DOHH2 (cell line): Measurements from ENCODE around the gene ATXN7.
A peak's percentile ranks its signal among the peaks of the same experiment; 100 is the strongest.

ENCODE experiments used
- H3F3A ChIP-seq: fragments of 200-600 bp; sonication (generic), shearing (Covaris generic); 2 replicates; pipeline ENCODE4 v1.6.0; 2016; ENCODE audit warnings: antibody characterized with exemption, mild to moderate bottlenecking; ENCODE audit not compliant: control insufficient read depth, insufficient read depth
- H3K27ac ChIP-seq: fragments of 200-600 bp; sonication (generic); 2 replicates; pipeline ENCODE4 v1.5.1; 2014; ENCODE audit warnings: low read depth, mild to moderate bottlenecking, low read length, moderate library complexity
- H3K27me3 ChIP-seq: fragments of 200-600 bp; sonication (generic); 2 replicates; pipeline ENCODE4 v1.6.1; 2014; ENCODE audit warnings: mild to moderate bottlenecking, low read length, mixed read lengths; ENCODE audit not compliant: control insufficient read depth
- H3K36me3 ChIP-seq: fragments of 200-600 bp; sonication (generic); 2 replicates; pipeline ENCODE4 v1.6.1; 2014; ENCODE audit warnings: mild to moderate bottlenecking, low read length, moderate library complexity, mixed read lengths; ENCODE audit not compliant: control insufficient read depth
- H3K4me1 ChIP-seq: fragments of 200-600 bp; sonication (generic); 2 replicates; pipeline ENCODE4 v1.6.1; 2014; ENCODE audit warnings: mild to moderate bottlenecking, low read length, mixed read lengths; ENCODE audit not compliant: control insufficient read depth
- H3K4me2 ChIP-seq: fragments of 200-600 bp; sonication (generic); 2 replicates; pipeline ENCODE4 v1.6.0; 2014; ENCODE audit warnings: mild to moderate bottlenecking, low read length, moderate library complexity
- H3K4me3 ChIP-seq: fragments of 200-600 bp; sonication (generic); 2 replicates; pipeline ENCODE4 v1.5.1; 2014; ENCODE audit warnings: mild to moderate bottlenecking, low read length, mixed read lengths
- H3K79me2 ChIP-seq: fragments of 200-600 bp; sonication (generic); 2 replicates; pipeline ENCODE4 v1.6.1; 2014; ENCODE audit warnings: mild to moderate bottlenecking, low read length, mixed read lengths; ENCODE audit not compliant: control insufficient read depth
- H3K9me2 ChIP-seq: fragments of 200-600 bp; sonication (generic); replicated peaks from 2 replicates; pipeline ENCODE4 v1.6.1; 2014; ENCODE audit warnings: mild to moderate bottlenecking, low read length, mixed read lengths; ENCODE audit not compliant: control insufficient read depth
- H3K9me3 ChIP-seq: fragments of 200-600 bp; sonication (generic); 2 replicates; pipeline ENCODE4 v1.6.1; 2014; ENCODE audit warnings: antibody characterized with exemption, low read length, mixed read lengths; ENCODE audit not compliant: control insufficient read depth, insufficient read depth
- H4K20me1 ChIP-seq: fragments of 200-600 bp; sonication (generic); 2 replicates; pipeline ENCODE4 v1.6.0; 2014; ENCODE audit warnings: low read depth, mild to moderate bottlenecking, antibody characterized with exemption, low read length, moderate library complexity; ENCODE audit not compliant: control insufficient read depth, insufficient read depth
- CTCF ChIP-seq: fragments of 200-600 bp; sonication (generic); IDR thresholded peaks from one replicate; pipeline ENCODE4 v1.5.1; 2014; ENCODE audit warnings: antibody characterized with exemption, mild to moderate bottlenecking, low read depth, low read length; ENCODE audit not compliant: poor library complexity, severe bottlenecking
- EZH2phosphoT487 ChIP-seq: fragments of 200-600 bp; sonication (generic); IDR thresholded peaks from 2 replicates; pipeline ENCODE4 v1.6.1; 2017; ENCODE audit warnings: borderline replicate concordance, mild to moderate bottlenecking, antibody characterized with exemption, low read length, moderate library complexity, mixed read lengths

Gene ATXN7

GRCh38 chr3:63818282-63819150 is 45.2 kb upstream of the ATXN7 start:
- H3K27me3 ChIP-seq, result no peaks in the 10 kb centered on the region
- H3K9me3 ChIP-seq, result no peaks in the 10 kb centered on the region
- H3K4me1 ChIP-seq, result no peaks in the 10 kb centered on the region
- H3K79me2 ChIP-seq, result no peaks in the 10 kb centered on the region
- no peaks in the 10 kb centered on the region for H3K9me2 ChIP-seq
- TF ChIP-seq CTCF (peak; percentile 81), EZH2phosphoT487 (no peak)
- H3K4me2 ChIP-seq, result no peak overlapping the region
- H3K36me3 ChIP-seq, result no peaks in the 10 kb centered on the region
- no peaks in the 10 kb centered on the region for H4K20me1 ChIP-seq
- no peaks in the 10 kb centered on the region for H3F3A ChIP-seq
- H3K4me3 ChIP-seq, result no peak overlapping the region
- H3K27ac ChIP-seq, result no peak overlapping the region

- Histone ChIP-seq H3K4me1 (no peaks in the 10 kb centered on the region), H3K27ac (no peak within 1 kb of the TSS), H3K36me3 (no peaks in the 10 kb centered on the region), H3K9me3 (no peaks in the 10 kb centered on the region), H3K4me3 (no peak within 1 kb of the TSS), H3K27me3 (no peaks in the 10 kb centered on the region), H3K79me2 (no peaks in the 10 kb centered on the region), H4K20me1 (no peaks in the 10 kb centered on the region), H3K9me2 (no peaks in the 10 kb centered on the region), H3K4me2 (no peak within 1 kb of the TSS), H3F3A (no peaks in the 10 kb centered on the region)
- TF ChIP-seq CTCF, result no peak
- TF ChIP-seq EZH2phosphoT487, result no peak
These were observed 44.6 kb upstream of the ATXN7 start, which contains the start of gene C3orf49 for GRCh38 chr3:63819151-63819398. C3orf49 (plus strand) TSS chr3:63819299; CDS start chr3:63819472, 173 bp downstream.

GRCh38 chr3:63824309-63824708 is 39.4 kb upstream of the ATXN7 start:
- TF ChIP-seq CTCF, result no peak
- TF ChIP-seq EZH2phosphoT487, result no peak
- Histone ChIP-seq H3K27me3 (no peaks in the 10 kb centered on the region), H3K9me3 (no peaks in the 10 kb centered on the region), H3K79me2 (no peaks in the 10 kb centered on the region), H3K27ac (no peak overlapping the region), H3K4me2 (no peak overlapping the region), H3K4me1 (no peaks in the 10 kb centered on the region), H3F3A (0 out of 2 replicates have a peak, but pooled peaks cover 2% of the 10 kb centered on the region), H3K4me3 (no peak overlapping the region), H3K36me3 (no peaks in the 10 kb centered on the region; the same call in 1 of the 2 replicates), H4K20me1 (no peaks in the 10 kb centered on the region), H3K9me2 (no peaks in the 10 kb centered on the region)
